RWPE1 (cell line): ENCODE measurements around the gene LMTK2.
"Not testable (repeated sequence)": the region's sequence is repeated elsewhere in the genome, so short reads cannot be mapped to it uniquely, and the experiment has no call there.

Source experiments
- CTCF ChIA-PET: fragments of 350-600 bp; sonication (Branson Sonifier 250); formaldehyde crosslinking; extraction: SDS; loops from one replicate; lab custom pipeline; 2021; lab: Yijun Ruan, JAX
- POLR2A ChIA-PET: fragments of 400-600 bp; formaldehyde crosslinking; extraction: SDS; loops from one replicate; lab custom pipeline; 2020; ENCODE audit warnings: antibody characterized with exemption; ENCODE audit not compliant: low non-redundant PET; lab: Yijun Ruan, JAX
- DNase-seq: peaks from one replicate; pipeline ENCODE4 v3.0.0; 2012; ENCODE audit warnings: low spot score
- H3K27ac ChIP-seq: fragments of 450-650 bp; 2 replicates; pipeline ENCODE4 v1.5.1; 2017
- CTCF ChIP-seq: fragments of 450-650 bp; conservative IDR thresholded peaks from 2 replicates; pipeline ENCODE4 v1.5.1; 2017; ENCODE audit warnings: low read depth, mild to moderate bottlenecking

Gene LMTK2

GRCh38 chr7:98215561-98216495 is 109.2 kb downstream of the LMTK2 start:
- POLR2A ChIA-PET: no interaction called here
- TF ChIP-seq CTCF: no peak
- CTCF ChIA-PET: no interaction called here
- no peak for DNase-seq
- H3K27ac ChIP-seq: no peak overlapping the region

- no peak for TF ChIP-seq CTCF
- no peak overlapping the region for H3K27ac ChIP-seq
- DNase-seq: no peak
- ChIA-PET CTCF (no interaction called here), POLR2A (no interaction called here)
These were observed 110.4 kb downstream of the LMTK2 start for GRCh38 chr7:98216941-98217622.

- ChIA-PET CTCF (interaction anchor here (0.6 kb wide), 1 partner anchor 17 kb away, joined by 3 read pairs; no protein-coding TSS in a partner anchor), POLR2A (no interaction called here)
- no peak for TF ChIP-seq CTCF
- no peak overlapping the region for H3K27ac ChIP-seq
- DNase-seq: no peak
These were observed 111.2 kb downstream of the LMTK2 start for GRCh38 chr7:98217623-98218582.

GRCh38 chr7:98219382-98219781 is 112.7 kb downstream of the LMTK2 start:
- CTCF ChIA-PET, POLR2A ChIA-PET, DNase-seq, H3K27ac ChIP-seq: not testable (repeated sequence)

- H3K27ac ChIP-seq: no peak overlapping the region
- CTCF ChIA-PET: interaction anchor here (0.7 to 0.8 kb wide), 2 partner anchors 9 to 998 kb away, joined by 3 read pairs; no protein-coding TSS in a partner anchor
- POLR2A ChIA-PET: no interaction called here
- no peak for DNase-seq
- TF ChIP-seq CTCF: no peak
These were observed 115.2 kb downstream of the LMTK2 start for GRCh38 chr7:98221611-98222532.

GRCh38 chr7:98222533-98223195 is 116.0 kb downstream of the LMTK2 start:
- POLR2A ChIA-PET: no interaction called here
- no peak overlapping the region for H3K27ac ChIP-seq
- CTCF ChIA-PET: no interaction called here
- no peak for DNase-seq
- no peak for TF ChIP-seq CTCF
